Suprapubic skin (tissue), 4 donors: ENCODE results near the gene COL28A1. TPM values are rescaled to one million over a fixed set of nuclear protein-coding genes. Genes with fewer than 3 reads are reported as not detected.

Experiments used
- DNase-seq, 2 donors: peaks; one replicate each; pipeline ENCODE4 v3.0.0-alpha.2; 2019; ENCODE audit warnings: low spot score in 2 of 2
- H3K27ac ChIP-seq: fragments of 200-600 bp; sonication (generic); one replicate; pipeline ENCODE4 v1.5.1; 2019
- H3K27me3 ChIP-seq: fragments of 200-600 bp; sonication (generic); one replicate; pipeline ENCODE4 v1.5.1; 2019
- H3K36me3 ChIP-seq: fragments of 200-600 bp; sonication (generic); one replicate; pipeline ENCODE4 v1.5.1; 2019
- H3K4me1 ChIP-seq: fragments of 200-600 bp; sonication (generic); one replicate; pipeline ENCODE4 v1.5.1; 2019
- H3K4me3 ChIP-seq: fragments of 200-600 bp; sonication (generic); one replicate; pipeline ENCODE4 v1.5.1; 2019; ENCODE audit warnings: mild to moderate bottlenecking
- H3K9me3 ChIP-seq: fragments of 200-600 bp; sonication (generic); one replicate; pipeline ENCODE4 v1.5.1; 2019
- EP300 ChIP-seq: sonication (generic); formaldehyde crosslinking; IDR thresholded peaks from one replicate; pipeline ENCODE4 v1.6.1; 2017; ENCODE audit warnings: antibody characterized with exemption
- POLR2A ChIP-seq, 2 donors: fragments of 450-650 bp; IDR thresholded peaks; one replicate each; pipeline ENCODE4 v1.6.1; 2017; ENCODE audit warnings: antibody characterized with exemption in 2 of 2, mild to moderate bottlenecking in 2 of 2, moderate library complexity in 2 of 2
- POLR2AphosphoS5 ChIP-seq, 3 donors: sonication (generic); formaldehyde crosslinking; IDR thresholded peaks; one replicate each; pipeline ENCODE4 v1.6.1; 2017; ENCODE audit warnings: antibody characterized with exemption in 3 of 3
- WGBS: methylation state at CpG from one replicate; pipeline ENCODE4 v1.1.5; 2018; 5-methylcytosine and 5-hydroxymethylcytosine counted together
- total RNA-seq, 4 donors: library from RNA; depleted of rRNA; stranded (reverse); fragments of >200 nt; gene quantifications; one replicate each; pipeline ENCODE4 v1.1.0, GENCODE V29; 2016
- TF ChIP-seq, protein P1 (sequence below), 2 donors: fragments of 200-600 bp in 1 of 2; fragments of 450-650 bp in 1 of 2; sonication (generic) in 1 of 2; IDR thresholded peaks; one replicate each; pipeline ENCODE4 v1.5.1; 2016 to 2019; ENCODE audit warnings: antibody characterized with exemption in 2 of 2, mild to moderate bottlenecking in 1 of 2, moderate library complexity in 1 of 2

The COL28A1 gene
- total RNA-seq, 4 donors from 2014 or later: 0.85 to 2.9 (median 2.0) TPM

DNA sequence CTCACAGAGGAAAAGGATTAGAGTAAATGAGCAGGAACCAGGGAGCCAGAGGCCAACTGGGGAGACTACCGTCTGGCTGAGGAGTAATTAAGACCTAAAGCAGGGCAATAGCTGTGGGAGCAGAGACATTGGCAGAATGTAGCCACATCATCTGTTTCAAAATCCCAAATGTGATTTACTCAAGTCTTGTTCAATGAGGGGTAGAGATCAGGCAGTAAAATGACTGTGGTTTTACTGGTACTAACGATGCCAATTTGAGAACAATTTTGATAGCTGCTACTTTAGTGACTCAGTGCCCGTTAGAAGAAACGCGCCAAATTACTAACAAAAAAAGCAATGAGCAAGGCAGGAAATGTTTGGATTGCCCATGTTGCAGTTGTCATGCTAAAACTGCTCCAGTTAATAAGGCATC is 18.4 kb upstream of the COL28A1 start:
- no peak for DNase-seq
- Histone ChIP-seq H3K27ac (peak overlapping the region; percentile 74), H3K9me3 (no peaks in the 10 kb centered on the region), H3K27me3 (no peaks in the 10 kb centered on the region), H3K4me1 (peaks cover 10% of the 10 kb centered on the region), H3K4me3 (no peak overlapping the region), H3K36me3 (no peaks in the 10 kb centered on the region)
- no peak for TF ChIP-seq POLR2AphosphoS5 (IDR thresholded peaks at IDR 0.05)
- TF ChIP-seq POLR2A (IDR thresholded peaks at IDR 0.05): no peak
- TF ChIP-seq EP300: no peak
- TF ChIP-seq, protein P1, sequence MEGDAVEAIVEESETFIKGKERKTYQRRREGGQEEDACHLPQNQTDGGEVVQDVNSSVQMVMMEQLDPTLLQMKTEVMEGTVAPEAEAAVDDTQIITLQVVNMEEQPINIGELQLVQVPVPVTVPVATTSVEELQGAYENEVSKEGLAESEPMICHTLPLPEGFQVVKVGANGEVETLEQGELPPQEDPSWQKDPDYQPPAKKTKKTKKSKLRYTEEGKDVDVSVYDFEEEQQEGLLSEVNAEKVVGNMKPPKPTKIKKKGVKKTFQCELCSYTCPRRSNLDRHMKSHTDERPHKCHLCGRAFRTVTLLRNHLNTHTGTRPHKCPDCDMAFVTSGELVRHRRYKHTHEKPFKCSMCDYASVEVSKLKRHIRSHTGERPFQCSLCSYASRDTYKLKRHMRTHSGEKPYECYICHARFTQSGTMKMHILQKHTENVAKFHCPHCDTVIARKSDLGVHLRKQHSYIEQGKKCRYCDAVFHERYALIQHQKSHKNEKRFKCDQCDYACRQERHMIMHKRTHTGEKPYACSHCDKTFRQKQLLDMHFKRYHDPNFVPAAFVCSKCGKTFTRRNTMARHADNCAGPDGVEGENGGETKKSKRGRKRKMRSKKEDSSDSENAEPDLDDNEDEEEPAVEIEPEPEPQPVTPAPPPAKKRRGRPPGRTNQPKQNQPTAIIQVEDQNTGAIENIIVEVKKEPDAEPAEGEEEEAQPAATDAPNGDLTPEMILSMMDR (IDR thresholded peaks at IDR 0.05): no peak
- WGBS: 50% methylated on average over 5 of the region's 5 CpGs

DNA sequence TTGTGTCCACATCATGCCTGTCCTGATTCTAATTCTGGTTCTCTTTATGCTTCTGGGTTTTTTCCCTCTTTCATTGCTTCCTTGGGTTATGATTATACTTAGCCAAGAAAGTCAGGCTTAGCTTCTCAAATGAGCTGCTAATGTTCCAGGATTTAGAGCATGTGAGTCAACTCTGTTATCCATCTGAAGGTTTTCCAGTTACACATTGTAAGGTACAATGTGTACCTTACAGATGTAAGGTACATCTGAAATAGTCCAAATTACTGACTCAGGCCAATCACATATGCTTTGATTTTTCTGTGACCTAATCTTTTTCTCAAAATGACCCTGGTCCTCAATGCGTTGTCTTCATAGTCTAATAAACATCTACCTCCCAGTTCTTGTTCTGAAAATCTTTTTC is 17.7 kb upstream of the COL28A1 start:
- Histone ChIP-seq H3K27me3 (no peaks in the 10 kb centered on the region), H3K4me3 (no peak overlapping the region), H3K27ac (peak overlapping the region; percentile 74), H3K4me1 (peaks cover 10% of the 10 kb centered on the region), H3K36me3 (no peaks in the 10 kb centered on the region), H3K9me3 (no peaks in the 10 kb centered on the region)
- 78% methylated on average over 1 of the region's 1 CpG for WGBS
- DNase-seq: no peak
- TF ChIP-seq POLR2AphosphoS5 (IDR thresholded peaks at IDR 0.05) (peak in 1 of 3 donors; percentile 25), POLR2A (IDR thresholded peaks at IDR 0.05) (no peak)

DNA sequence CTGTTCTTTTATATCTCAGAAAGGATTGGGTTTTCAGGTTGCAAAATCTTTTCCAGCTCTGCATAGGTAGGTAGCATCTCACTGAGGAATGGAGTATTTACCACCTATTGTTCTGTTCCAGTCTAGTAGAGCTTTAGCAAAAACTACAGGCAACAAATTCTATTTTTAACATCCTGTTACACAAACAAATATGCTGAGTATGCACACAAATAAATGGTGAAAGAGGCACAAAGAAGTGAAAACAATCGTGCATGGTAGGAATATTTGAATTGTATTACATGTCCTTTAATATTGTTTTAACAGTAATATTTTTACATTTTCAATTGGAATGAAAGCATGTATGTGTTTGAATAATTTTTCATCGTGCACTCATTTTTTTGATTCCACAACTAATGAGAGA is 16.5 kb upstream of the COL28A1 start:
- Histone ChIP-seq H3K9me3 (no peaks in the 10 kb centered on the region), H3K4me3 (no peak overlapping the region), H3K27ac (no peak overlapping the region), H3K27me3 (no peaks in the 10 kb centered on the region), H3K36me3 (no peaks in the 10 kb centered on the region), H3K4me1 (peaks cover 10% of the 10 kb centered on the region)
- WGBS: 88% methylated on average over 2 of the region's 2 CpGs
- TF ChIP-seq POLR2A (IDR thresholded peaks at IDR 0.05): no peak
- TF ChIP-seq, protein P1 (IDR thresholded peaks at IDR 0.05): no peak
- TF ChIP-seq EP300: no peak
- no peak for TF ChIP-seq POLR2AphosphoS5 (IDR thresholded peaks at IDR 0.05)
- DNase-seq: no peak

DNA sequence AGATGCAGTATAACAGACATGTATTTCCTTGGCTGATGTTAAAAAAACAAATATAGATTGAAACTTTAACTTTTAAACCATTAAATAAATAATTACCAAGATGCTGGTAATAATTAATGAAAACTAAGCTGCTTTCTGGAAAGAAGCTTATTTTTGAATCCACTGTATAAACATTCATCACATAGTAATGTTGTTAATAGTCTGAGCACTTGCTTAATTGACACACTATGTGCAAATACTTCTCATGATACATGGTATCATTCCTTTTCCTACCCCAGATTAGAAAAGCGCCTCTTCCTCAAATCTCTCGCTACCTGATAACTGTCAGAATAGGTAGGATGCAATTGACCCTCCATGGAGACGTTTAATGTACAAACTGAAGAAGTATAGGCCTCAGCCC is 15.0 kb upstream of the COL28A1 start:
- Histone ChIP-seq H3K27ac (no peak overlapping the region), H3K4me3 (no peak overlapping the region)
- 97% methylated on average over 3 of the region's 3 CpGs for WGBS

DNA sequence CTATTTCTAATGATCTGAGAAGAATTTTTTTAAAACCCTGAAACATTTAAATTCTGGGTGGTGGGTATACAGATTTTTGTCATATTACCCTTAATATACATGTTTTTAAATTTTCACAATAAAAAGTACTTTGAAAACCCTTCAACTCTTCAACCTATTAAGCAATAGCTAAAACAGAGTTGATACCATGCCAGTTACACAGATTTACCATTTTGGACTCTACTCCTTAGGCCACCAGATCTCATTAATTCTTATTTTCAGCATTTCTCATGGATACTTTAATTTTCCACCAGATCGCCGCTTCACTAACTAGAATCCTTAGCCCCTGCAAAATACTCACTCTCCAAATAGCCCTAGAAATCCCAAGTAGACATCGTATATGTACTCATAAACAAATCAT is 12.7 kb upstream of the COL28A1 start:
- TF ChIP-seq EP300 (no peak), POLR2A (IDR thresholded peaks at IDR 0.05) (no peak)
- TF ChIP-seq, protein P1 (IDR thresholded peaks at IDR 0.05): no peak
- H3K36me3 ChIP-seq: no peaks in the 10 kb centered on the region
- WGBS: over 99% methylated on average over 3 of the region's 3 CpGs

More for the DNA sequence above, 15.0 kb upstream of the COL28A1 start:
- Histone ChIP-seq H3K4me1 (peaks cover 10% of the 10 kb centered on the region), H3K36me3 (no peaks in the 10 kb centered on the region), H3K9me3 (no peaks in the 10 kb centered on the region), H3K27me3 (no peaks in the 10 kb centered on the region)
- no peak for DNase-seq
- no peak for TF ChIP-seq POLR2A (IDR thresholded peaks at IDR 0.05)
- no peak for TF ChIP-seq POLR2AphosphoS5 (IDR thresholded peaks at IDR 0.05)
- TF ChIP-seq, protein P1 (IDR thresholded peaks at IDR 0.05): no peak

DNA sequence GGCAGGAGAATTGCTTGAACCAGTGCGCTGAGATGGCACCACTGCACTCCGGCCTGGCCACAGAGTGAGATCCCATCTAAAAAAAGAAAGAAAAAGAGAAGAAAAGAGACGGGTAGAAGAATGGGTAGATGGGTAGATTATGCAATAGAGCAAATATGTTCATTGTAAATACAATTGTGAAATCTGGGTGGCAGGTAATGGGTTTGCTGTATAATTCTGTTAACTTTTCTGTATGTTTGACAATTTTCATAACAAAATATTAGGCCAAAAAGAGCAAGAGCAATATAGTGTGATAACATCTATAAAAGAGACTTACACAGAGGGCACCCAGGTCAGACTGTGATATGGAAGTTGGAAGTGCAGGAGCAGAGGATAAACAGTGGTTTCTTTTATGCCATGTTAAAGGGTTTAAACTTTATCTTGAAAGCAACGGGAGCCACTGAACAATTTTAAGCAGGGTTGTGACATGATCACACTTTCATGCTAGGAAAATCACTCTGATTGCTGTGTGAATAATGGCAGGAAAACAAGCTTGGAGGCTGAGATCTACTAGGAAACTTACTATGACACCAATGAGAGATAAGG is 6.7 kb upstream of the COL28A1 start:
- Histone ChIP-seq H3K36me3 (no peaks in the 10 kb centered on the region), H3K27me3 (no peaks in the 10 kb centered on the region), H3K27ac (no peak overlapping the region), H3K9me3 (no peaks in the 10 kb centered on the region), H3K4me1 (no peaks in the 10 kb centered on the region), H3K4me3 (no peak overlapping the region)
- DNase-seq: no peak
- TF ChIP-seq, protein P1 (IDR thresholded peaks at IDR 0.05): no peak
- TF ChIP-seq POLR2A (IDR thresholded peaks at IDR 0.05): no peak
- no peak for TF ChIP-seq EP300
- TF ChIP-seq POLR2AphosphoS5 (IDR thresholded peaks at IDR 0.05): no peak
- WGBS: 83% methylated on average over 4 of the region's 4 CpGs

More for the DNA sequence above, 12.7 kb upstream of the COL28A1 start:
- H3K27ac ChIP-seq: no peak overlapping the region
- H3K9me3 ChIP-seq: no peaks in the 10 kb centered on the region
- no peak for DNase-seq
- H3K4me3 ChIP-seq: no peak overlapping the region
- no peaks in the 10 kb centered on the region for H3K27me3 ChIP-seq
- no peaks in the 10 kb centered on the region for H3K4me1 ChIP-seq
